Stimulated activated CD4-positive, alpha-beta T cell treated with anti-CD3 and anti-CD28 coated beads, Interleukin-15, amount 100 ng/mL, for 1 hour (primary cell): ENCODE measurements around the gene BICD1.

Experiments used
- DNase-seq, 2 donors: peaks; one replicate each; pipeline ENCODE4 v3.0.0-alpha.2; 2020; ENCODE audit warnings: low read depth in 1 of 2, low spot score in 1 of 2

The BICD1 gene

DNA sequence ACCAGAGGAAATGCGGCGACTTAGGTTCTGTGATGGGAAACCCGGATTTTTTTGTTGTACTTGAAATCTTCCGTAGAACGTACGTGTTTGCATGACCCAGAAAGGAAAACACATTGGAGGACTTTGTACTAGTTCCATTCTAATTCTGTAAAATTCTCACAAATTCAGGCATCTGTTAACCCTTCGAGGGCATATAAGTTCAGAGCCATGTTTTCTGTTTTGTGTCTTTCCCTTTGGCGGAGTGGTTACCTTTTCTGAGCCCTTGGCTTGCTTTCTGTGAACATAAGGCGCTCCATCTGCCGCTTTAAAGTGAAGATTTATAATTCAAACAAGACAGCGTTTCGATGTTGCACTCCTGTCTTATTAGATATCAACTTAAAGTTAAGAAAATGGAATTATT lies 34.2 kb downstream of the BICD1 start:
- DNase-seq = no peak

DNA sequence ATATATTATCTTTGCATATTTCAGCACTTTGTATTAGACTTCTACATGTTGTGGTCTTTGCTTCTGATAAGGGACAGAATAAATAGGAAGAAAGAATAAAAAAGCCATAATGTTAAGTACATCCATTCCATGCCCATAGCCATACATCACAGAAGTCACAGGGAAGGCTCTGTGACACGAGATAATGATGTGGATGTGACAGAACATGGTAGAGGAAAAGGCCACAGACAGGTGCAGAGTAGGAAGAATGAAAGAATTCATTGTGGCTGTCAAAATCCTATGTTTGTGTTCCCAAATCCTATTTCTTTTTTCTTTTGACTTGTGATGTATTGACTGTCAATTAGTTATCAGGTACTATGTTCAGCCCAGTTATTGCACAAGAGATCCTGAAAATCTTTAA lies 38.4 kb downstream of the BICD1 start:
- no peak for DNase-seq

DNA sequence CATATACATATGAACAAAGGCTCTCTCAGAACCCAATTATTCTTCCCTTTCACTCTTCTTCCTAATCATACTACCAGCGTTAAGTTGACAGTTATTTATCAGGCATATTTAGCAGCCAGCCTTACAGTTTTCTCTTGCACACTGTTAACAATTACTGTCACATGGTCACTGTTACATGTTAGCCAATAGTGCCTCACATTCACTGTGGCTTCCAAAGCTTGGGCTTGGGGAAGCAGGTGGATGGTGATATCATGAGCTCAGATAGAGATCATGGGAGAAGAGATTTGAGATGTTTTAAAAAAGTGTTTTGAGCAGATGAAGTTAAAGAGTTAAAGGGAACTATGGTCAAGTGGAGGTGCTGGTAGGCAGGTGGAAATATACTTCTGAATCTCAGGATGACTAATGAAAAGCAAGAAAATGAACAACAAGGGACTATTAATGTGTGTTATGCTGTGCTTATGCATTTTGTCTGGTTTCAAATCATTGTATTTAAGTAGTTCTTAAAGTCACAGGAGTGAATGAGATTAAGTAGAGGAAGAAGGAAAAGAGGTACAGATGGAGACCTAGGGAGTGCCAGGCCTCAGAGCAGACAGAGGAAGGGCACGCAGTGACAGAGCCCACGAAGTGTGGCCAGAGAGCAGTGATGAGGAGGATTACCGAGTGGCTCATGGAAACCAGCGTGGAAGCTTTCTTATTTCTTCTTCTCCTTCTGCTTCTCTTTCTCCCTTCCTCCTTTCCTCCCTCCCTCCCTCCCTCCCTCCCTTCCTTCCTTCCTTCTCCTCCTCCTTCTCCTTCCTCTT lies 39.6 kb downstream of the BICD1 start:
- no peak for DNase-seq

DNA sequence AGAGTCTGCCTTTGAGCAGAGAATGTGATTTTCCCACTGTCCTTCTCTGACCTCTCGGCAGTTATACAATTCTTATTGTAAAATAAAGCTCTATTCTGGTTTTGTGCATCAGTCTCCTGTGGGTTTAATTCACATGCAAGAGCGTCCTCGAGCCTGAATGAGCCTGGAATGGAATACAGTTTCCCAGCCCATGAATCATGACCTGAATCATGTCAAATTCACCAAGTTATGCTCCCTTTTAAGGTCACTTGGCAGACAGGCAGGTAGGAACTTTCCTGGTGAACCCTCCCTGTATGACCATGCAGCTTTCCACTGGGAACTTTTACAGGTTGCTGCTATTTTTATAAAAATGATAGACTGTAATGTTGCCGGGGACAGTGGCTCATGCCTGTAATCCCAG lies 41.7 kb downstream of the BICD1 start:
- DNase-seq = no peak

DNA sequence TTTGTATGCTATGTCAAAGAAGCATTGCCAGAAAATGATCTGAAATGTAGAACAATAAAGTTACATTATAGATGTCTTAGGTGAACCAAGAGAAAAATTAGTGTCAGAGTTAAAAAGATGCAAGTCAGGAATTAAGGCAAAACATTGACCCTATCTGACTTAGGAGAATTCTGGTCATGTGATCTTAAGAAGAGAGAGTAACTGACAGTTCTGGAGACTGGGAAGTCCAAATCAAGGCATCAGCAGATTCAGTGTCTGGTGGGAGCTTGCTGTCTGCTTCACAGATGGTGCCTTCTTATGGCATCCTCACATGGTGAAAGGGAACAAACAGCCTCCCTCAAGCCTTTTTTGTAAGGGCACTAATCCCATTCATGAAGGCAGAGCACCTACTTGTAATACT lies 42.8 kb downstream of the BICD1 start:
- DNase-seq = no peak

DNA sequence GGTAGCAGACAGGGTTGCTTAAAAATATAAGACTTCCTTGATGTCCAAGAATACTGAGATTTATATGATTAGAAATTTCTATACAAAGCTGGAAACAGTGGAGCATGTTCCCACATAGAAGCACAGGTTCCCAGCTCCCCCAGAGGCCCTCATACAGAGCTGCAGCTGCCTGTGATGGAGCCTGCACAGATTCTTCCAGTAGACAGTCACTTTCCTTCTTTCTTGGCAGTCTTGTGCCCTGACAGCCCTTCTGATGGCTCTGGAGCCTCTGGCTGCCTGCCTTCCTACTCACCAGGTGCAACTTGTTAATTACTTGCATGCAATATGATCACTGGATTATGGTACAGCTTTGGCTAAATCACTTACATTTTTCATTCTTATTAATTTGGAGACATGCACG lies 44.4 kb downstream of the BICD1 start:
- no peak for DNase-seq

DNA sequence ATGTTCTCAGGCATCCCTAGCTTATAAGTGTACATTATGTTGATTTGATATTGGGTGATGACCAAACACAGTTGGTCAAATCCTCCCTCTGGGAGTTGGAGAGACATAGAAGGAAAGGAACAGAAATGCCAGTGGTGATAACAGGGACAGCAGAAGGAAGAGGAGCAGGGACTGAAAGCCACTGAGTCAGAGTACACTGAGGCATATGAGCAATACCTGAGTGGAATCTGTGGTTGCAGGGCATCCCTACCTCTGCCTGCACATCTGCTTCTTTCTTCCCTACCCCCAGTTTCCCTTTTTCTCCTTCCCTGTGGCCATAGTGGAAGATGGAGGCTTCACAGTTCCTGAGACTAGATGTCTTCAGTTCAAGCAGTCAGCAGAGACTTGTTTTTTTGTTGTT lies 44.9 kb downstream of the BICD1 start:
- DNase-seq = no peak

DNA sequence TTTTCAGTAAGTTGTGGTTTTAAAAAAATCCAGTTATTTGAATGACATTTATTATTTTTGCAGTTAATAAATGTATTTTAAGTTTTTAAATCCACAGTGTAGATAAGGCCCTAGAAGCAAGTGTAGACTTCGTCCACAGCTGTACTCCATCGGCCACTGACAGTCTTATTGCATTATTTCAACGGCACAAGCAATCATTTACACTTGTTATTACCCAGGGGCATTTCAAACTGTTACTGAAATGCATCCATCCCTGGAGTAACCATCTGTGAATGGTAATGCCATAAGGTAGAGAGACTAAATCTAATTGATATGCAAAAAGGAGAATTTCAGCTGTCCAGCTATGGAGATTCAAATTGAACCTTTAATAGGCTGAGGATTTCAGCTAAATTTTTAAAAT lies 48.4 kb downstream of the BICD1 start:
- DNase-seq = no peak

DNA sequence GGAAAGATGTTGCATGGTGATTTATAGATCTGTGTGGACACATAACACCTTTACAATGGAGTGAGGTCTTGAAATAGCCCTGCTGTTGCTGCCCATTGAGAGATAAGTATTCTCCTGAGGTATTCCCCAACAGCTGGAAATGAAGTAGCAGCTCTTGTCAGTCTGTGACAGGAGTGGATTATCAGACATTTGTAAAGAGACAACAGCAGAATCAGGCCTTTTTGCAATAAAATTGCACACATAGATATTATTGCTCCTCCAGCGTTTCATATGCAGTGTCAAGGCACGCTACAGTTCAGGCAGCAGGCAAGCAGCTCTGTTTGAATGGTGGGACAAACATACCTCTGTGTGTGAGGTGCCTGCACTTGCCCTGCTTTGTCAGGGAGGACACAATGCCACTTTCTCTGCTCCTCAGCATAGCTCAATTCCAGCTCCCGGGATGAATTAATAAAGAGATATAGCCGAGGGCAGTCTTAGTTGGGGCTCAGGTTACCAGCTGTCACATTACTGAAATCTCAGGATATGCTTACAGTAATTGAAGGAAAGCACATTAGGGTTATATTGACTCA lies 49.4 kb downstream of the BICD1 start:
- no peak for DNase-seq

DNA sequence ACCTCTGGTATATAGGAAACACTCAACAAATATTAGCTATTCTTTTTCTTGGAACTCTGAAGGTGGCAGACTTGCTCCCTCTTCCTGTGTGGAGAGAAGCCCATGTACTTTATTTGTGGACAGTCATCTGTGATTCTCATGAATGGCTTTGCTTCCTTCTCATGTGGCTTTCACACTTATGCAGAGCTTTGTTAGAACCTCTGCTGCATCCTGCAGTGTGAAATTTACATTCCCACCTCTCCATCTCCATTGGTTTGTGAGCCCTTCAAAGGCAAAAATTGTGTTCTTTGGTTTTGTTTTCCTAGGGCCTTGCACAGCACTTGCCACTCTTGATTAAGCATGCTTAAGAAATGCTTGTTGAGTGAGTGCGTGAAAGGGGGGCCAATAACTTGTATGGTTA lies 51.9 kb downstream of the BICD1 start:
- no peak for DNase-seq

DNA sequence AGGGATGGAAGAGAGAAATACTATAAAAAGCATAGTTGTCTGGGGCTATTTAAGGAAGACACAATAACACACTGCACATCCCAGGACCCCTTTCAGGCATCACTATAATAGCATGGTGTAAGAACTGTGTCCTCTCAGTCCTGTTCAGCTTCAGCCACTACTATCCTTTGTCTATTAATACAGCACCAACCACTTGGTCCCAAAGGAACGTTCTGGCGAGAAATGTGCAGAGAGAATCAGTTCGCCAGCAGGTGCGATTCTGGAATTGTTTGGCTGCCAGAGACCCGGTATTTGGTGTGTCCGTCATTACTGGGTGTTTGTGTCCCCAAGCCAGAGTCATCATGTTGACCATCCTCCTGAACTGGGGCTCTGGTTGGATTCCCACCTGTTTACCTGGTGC lies 52.7 kb downstream of the BICD1 start:
- DNase-seq = no peak

DNA sequence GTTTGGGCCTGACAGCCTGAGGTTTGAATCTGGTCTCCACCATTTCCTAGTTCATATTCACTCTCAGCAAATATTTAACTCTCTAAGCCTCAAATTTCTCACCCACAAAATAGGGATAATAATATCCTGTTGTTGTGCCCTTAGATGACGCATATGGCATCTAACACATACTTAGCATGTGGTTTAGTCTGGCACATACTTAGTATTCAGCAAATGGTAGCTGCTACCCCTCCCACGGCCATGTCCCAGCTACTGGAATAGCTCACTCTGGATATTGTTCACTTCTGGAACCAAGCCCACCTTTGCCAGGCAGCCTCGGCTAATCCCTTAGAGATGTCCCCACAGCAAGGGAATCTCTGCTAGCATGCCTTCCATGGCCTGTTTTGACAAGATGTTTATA lies 53.3 kb downstream of the BICD1 start:
- no peak for DNase-seq

DNA sequence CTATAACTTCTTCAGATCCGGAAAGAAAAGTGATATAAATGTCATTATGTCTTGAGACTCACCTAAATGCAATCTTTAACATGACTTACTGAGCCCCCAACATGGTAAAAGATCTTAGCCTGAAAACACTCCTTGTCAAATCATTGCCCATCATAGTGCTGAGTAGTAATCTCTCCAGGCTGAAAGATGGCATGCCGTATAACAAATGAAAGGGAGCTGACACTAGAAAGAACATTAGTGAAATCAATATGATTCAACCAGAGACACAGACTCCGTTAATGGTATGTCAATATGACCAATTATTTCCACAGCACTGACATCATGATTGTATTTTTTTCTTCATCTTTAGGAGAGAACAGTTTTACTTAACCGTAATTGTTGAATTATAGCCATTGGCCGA lies 54.4 kb downstream of the BICD1 start:
- no peak for DNase-seq

DNA sequence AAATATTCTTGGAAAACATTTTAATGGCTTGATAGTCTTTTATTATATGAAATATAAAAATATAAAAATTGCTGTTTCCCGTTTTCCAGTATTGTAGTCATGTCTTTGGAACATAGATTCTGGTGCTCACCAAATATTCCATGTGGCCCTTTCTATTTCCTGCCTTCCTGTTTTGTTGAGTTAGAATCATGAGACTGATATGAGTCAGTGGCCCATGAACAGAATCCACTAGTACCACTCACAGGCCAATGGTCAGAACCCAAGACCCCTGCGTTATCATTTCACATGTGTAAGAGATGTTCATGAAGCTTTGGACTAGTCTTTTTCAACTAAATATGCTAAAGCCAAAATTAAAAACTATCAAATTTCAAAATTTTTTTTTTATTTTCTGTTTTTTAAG lies 56.9 kb downstream of the BICD1 start:
- no peak for DNase-seq

DNA sequence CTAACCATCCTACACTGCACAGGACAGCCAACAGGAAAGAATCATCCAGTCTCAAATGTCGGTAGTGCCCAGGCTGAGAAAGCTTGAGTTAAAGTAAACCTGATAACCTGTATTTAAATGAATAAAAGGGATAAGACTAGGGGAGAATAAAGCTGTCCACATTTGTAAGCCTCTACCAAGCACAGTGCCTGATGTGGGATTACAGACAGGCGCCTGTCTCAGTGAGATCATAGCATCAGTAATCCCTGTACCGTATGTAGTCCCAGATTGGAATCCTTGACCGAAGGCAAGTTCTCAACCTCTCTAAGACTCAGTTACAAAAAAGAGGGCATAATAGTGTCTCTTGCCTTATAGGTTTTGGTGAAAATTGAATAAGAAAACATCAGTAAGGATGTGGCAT lies 59.9 kb downstream of the BICD1 start:
- DNase-seq = no peak

DNA sequence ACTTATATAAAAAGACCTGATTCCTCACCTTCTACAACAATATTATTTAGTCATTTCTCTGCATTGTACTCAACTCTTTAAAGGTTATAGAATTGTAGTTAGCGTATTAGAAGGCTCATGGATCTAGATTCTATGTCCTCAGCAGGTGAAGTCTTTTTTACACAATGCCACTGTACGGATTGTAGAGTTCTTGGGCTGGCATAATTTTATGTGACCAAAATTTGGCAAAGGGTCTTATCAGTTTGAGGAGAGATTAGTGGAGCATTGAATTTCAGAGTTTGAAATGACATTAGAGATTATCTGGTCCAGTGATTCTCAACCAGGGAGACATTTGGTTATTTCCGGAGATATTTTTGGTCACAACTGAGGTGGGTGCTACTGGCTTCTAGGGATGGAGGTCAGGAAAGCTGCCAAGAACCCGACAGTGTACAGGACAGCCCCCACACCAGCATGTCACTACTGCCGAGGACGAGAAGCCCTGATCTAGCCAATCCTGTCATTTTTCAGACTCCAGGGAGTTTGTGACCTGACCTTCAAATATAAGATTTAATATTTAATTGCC lies 63.9 kb downstream of the BICD1 start:
- no peak for DNase-seq

DNA sequence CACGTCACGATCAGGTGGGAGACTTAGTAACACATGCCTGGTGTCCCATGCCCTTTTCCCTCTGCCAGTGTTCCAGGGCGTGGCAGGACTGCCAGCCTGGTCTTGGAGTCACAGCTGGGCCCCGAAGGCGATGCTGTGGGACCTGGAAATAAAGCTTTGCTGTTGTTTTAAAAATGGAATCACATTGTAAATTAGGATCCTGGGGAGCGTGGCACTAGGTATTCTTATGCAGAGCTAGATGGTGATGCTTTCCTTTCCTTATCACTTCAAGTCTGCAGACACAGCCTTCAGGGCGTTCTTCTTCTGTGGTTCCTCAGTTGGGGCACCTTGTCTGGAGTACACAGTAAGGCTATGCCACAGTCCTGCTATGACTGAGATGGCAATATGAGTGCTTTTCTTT lies 64.6 kb downstream of the BICD1 start:
- DNase-seq = no peak

DNA sequence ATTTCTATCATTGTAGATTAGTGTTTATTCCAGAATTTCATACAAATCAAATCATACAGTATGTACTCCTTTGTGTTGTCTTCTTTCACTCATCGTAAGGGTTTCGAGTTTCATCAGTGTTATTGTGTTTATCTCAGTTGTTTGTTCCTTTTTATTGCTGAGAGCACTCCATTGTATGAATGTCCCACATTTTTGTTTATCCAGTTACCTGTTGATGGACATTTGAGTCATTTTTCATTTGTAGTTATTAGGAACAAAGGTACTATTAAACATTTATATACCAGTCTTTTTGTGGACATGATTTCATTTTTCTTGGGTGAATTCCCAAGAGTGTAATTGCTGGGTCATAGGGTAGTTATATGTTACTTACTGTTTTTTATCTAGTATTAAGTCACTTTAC lies 70.0 kb downstream of the BICD1 start:
- no peak for DNase-seq

DNA sequence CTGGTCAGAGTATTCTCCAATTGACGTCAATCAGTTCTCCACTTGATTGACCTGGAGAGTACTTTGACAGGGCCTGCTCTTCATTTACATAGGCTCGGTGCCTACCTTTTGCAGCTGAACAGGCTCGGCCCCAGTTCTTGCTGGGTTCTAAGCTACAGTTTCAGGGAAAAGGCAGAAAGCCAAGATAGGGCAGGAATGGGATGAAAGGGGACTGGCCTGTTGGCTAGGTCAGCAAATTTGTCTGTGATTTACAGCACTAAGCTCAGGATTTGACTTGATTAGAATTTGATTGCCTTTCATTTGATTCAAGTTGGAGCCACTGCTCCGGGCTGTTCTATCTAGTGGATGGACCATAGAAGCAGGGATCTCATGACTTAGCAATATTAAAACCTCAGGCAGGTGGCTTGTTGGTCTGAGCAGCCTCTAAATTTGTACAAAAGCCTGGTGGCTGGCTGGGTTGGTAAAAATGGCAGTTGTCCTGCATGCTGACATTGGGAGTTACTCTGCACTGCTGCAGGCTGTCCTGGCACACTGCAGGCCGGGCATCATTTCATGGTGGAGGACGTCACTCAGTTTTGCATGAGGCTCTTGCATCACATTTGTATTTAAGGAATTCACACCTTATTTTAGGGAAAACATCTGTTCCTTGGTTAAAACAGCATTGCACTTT lies 71.8 kb downstream of the BICD1 start:
- no peak for DNase-seq

DNA sequence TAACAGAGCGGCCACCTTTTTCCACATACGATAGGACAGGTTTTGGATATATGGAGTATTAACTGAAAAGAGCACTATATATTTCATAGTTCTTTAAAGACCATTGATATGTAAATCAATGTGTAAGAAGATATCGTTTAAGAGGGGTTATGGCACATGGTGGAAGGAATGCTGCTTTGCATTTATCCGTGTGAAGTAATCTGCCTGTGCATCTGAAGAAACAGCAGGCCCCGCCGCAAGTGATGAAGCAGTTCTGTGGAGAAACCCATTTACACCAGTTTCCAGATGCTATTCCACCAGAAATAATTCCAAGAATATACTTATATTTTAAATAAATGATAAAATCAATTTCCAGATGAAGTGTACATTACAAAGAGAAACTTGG lies 72.4 kb downstream of the BICD1 start:
- no peak for DNase-seq

DNA sequence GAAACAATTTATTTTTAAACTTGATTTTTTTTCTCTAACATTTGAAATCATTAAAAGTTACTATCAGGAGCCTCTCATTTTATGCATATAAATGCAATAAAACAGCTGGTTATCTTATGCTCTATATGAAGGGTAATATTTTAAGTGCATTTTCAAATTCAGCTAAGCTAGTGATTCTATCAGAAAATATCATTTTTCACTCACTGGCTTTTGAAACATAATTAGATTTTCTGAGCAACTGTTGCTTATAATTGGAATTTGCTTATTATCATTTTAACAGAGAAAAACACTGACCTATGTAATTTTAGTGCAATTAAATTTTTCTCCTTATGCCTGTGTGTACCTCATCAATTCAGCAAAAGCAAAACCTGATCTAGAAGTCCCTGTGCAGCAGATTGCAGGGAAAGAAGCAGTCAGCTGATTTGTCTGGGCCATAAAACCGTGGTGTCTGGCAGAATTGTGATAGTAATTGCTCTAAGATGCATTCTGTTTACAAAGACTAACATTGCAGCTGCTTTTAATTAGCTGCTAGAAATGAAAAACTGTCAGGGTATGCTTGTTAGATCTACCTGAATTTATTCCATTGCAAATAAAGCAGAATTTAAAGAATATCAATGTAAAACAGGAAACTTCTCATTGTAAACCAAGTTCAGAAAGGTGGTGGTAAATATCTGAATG lies 75.0 kb downstream of the BICD1 start:
- no peak for DNase-seq

DNA sequence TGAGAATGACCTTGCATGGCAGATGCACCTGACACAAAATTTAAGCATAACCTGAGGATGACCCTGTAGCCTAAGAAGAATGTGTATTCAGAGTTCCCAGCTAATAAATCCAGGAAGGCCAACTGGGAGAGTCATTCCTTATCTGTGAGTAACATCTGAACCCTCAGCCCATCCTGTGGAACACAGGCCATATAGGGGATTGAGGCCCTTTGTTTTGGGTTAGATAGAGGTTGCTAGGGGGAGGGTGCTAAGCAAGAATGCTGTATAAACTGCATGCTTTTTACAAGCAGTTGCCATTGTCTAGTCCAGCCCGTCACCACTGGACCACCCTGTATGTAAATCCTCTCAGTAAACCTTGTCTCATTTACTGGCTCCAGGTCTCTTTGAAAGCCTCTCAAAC lies 77.0 kb downstream of the BICD1 start:
- no peak for DNase-seq
